Stimulated activated naive CD8-positive, alpha-beta T cell treated with anti-CD3 and anti-CD28 coated beads, Interleukin-15, amount 100 ng/mL, for 72 hours (primary cell): ENCODE data around the gene CBX8.

Experiments
- ATAC-seq: fragments of 150-1000 bp; cut with Tn5 transposase; 2 replicates; pipeline ENCODE4 v1.10.0; 2021; ENCODE audit warnings: mild to moderate bottlenecking, moderate library complexity
- DNase-seq, 2 donors: peaks; one replicate each; pipeline ENCODE4 v3.0.0; 2021 to 2022
- H3K27ac Mint-ChIP-seq, 2 donors: one replicate each; pipeline ENCODE4 v1.8.0; 2022; ENCODE audit warnings: mild to moderate bottlenecking in 2 of 2, mixed read lengths in 2 of 2, moderate library complexity in 2 of 2
- H3K27me3 Mint-ChIP-seq: one replicate; pipeline ENCODE4 v1.8.0; 2022; ENCODE audit warnings: mixed read lengths
- H3K4me1 Mint-ChIP-seq: one replicate; pipeline ENCODE4 v1.8.0; 2022; ENCODE audit warnings: mild to moderate bottlenecking, mixed read lengths
- H3K4me3 Mint-ChIP-seq, 2 donors: one replicate each; pipeline ENCODE4 v1.8.0; 2022; ENCODE audit warnings: mild to moderate bottlenecking in 2 of 2, mixed read lengths in 2 of 2, moderate library complexity in 1 of 2
- H3K9me3 Mint-ChIP-seq, 2 donors: one replicate each; pipeline ENCODE4 v1.8.0; 2022; ENCODE audit warnings: mixed read lengths in 2 of 2

Gene CBX8

DNA sequence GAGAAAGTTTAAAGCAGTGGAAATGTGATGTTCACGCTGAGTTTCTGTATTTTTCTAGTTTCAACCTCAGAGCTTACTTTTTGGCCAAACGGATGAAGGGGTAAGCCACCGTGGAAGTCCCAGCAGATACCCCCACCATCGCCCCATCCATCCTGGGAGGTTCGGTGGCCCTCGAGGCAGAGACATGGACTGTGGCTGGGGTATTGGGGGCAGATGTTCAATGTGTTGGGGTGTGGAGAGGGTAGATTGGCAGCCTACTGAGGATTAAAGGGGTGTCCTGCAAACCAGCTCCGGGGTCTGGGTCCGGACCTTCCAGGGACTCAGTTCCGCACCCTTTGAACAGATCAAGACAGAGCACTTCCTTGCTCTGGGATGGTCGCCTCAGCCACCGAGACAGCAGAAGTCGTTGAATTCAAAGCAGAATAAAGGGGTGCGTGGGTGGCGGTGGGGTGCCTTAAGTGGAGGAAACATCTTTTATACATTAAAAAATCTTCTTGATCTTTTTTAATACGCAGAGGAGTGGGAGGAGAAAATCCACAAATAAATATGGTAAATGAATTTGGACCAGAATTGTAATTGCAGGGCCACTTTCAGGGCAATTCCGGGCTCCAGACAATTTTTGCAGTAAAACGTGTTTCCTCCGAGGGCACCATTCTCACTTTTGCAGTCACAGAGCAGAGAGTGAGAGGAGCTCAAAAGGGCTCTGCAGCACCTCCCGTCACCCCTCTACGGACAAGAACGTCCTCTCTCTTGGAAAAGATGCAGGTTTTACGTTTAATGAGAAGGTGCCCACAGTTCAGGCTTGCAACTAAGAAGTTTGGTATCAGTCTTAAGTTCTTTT, 8.2 kb upstream of the CBX8 start:
- H3K27me3 Mint-ChIP-seq: peaks cover 89% of the 10 kb centered on the region
- peak in 1 of 2 donors; percentile 48 for DNase-seq
- H3K27ac Mint-ChIP-seq: peak overlapping the region; percentile 82 to 94
- H3K9me3 Mint-ChIP-seq: no peaks in the 10 kb centered on the region
- H3K4me3 Mint-ChIP-seq: peak overlapping the region; percentile 82 to 90
- H3K4me1 Mint-ChIP-seq: peaks cover 87% of the 10 kb centered on the region
- ATAC-seq: peak; percentile 34

DNA sequence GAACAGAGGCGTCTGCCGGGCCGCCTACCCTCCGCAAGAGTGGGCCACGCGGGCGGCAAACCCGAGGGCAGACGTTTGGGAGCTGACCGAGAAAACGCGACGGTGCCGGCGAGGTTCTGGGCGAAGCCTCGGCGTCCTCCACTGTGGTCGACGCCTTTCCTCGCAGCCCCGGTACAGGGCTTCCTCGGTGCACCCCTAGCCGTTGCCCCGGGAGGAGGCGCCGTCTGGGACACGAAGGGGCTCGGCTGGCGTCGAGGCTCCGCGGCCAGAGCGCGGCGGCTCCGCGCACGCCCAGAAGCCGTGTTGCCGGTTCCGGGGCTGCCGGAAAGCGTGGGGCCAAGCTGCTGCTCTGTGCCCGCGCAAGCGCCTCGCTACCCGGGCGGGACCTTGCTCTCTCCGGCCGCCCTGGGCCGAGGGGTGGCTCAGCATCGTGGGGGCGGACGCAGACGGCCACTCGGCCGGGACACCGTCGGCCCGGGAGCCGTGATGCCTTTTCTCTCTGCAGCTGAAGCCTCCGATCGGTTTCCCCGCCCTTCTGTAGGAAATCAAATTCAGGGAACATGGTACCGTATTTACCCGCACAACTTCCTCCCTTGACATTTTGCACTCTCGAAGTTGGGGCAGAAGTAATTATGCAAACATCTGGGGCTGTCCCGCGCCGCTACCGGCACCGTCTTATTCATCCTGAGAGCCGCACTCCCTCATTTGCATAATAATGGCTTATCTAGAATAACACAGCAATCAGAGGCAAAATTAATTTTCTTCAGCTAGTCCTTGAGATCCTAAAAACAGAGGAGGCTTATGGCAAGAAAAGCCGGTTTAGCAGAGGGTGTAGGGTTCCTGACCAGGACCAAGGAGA, 7.3 kb upstream of the CBX8 start:
- ATAC-seq (peak; percentile 86), DNase-seq (peak; percentile 88 to 89)
- peaks cover 87% of the 10 kb centered on the region for H3K4me1 Mint-ChIP-seq
- H3K4me3 Mint-ChIP-seq: peak overlapping the region; percentile 82 to 90
- peak overlapping the region; percentile 82 to 94 for H3K27ac Mint-ChIP-seq
- peaks cover 89% of the 10 kb centered on the region for H3K27me3 Mint-ChIP-seq
- H3K9me3 Mint-ChIP-seq: no peaks in the 10 kb centered on the region

DNA sequence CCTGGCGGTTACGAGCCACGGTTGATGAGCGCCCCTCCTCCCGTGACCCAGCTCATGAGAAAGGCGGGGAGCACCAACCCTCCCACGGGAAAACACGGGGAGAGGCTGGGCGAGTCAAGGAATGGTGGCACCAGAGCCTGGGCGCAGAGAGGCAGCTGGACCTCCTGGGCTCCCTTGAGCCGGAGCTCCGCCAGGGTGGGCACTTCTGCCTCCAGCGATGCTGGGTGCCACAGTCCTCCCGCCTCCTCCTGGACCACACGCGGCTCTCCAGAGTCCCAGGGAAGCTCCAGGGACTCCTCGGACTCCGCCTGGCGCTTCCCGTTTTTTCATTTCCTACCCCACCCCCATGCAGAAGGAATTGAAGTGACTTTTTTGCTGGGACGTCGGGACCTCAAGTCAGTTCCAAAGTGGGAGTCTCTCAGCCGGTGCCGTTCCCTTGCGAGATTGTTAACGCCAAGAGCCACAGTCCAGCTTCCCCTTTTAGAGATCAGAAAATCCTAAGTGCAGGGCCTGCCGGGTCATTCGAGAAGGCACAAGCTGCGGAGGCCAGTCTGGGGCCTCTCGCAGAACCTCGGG, 6.6 kb upstream of the CBX8 start:
- Mint-ChIP-seq H3K27ac (peak overlapping the region in 1 of 2 donors; percentile 54), H3K4me1 (peaks cover 87% of the 10 kb centered on the region), H3K27me3 (peaks cover 89% of the 10 kb centered on the region), H3K4me3 (peak overlapping the region; percentile 52 to 90), H3K9me3 (no peaks in the 10 kb centered on the region)
- DNase-seq (no peak), ATAC-seq (no peak)

DNA sequence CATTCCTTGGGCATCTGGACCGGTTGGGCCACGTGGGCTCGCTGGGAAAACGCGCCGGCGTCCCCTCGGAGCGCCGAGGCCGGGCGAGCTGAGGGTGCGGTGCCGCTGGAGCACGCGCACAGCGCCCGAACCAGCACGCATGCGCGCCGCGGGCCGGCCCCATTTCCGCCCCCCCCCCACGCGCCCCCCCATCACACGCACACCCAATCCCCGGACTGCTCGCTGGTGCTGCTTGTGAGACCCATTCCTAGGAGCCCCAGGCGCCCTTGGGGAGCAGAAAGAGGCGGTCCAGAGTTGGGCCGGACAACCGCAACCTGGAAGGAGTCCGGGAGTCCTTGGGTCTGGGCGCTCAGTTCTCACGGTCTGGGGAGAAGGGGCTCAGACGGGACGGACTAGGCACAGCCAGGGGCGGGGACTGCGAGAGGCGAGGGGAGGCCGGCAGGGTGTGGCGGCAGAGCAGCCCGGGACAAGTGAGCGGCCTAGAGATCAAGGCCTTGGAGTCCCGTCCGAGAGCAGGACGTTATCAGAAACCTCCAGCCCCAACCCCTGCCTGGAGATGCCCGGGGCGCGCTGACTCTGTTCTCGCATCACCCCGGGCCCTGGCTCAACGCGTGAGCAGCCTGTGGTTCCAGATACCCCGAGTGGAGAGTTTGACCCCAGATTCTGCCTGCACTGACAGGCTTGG, 6.0 kb upstream of the CBX8 start:
- Mint-ChIP-seq H3K27me3 (peaks cover 88% of the 10 kb centered on the region), H3K27ac (no peak overlapping the region), H3K9me3 (no peaks in the 10 kb centered on the region), H3K4me3 (peak overlapping the region; percentile 15 to 50), H3K4me1 (peaks cover 87% of the 10 kb centered on the region)
- DNase-seq (peak in 1 of 2 donors; percentile 41), ATAC-seq (no peak)

DNA sequence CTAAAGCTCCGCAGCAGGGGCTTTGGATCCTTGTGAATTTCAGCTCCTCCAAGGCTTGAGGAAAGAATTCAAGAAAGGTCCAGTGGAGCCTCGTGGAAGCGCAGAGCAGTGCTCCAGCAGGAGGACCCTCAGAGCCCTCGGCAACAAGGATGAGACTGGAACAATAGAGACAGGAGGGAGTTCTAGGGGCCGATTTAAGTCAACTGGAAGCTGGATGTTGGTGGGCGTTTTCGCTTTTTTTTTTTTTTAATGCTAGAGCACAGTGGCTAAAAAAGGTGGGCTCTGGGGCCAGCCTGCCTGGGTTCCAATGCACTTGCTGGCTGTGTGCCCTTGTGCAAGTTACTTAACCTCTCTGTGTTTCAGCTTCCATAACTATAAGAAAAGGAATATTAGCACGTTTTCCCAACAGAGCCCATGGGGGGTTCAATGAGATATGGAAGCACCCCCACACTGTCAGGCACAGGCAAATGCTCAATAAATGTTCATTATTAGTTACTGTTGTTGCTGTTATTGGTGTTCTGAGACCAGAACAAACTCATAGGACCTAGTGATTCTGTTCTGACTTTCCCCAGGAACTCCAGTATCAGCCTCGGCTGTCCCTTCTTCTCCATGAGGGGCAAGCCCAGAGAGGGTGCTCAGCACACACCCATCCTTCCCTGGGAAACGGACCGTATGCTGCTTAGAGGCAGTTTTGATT, 5.3 kb upstream of the CBX8 start:
- Mint-ChIP-seq H3K27me3 (peaks cover 81% of the 10 kb centered on the region), H3K9me3 (no peaks in the 10 kb centered on the region), H3K4me3 (peak overlapping the region in 1 of 2 donors; percentile 25), H3K27ac (no peak overlapping the region), H3K4me1 (peaks cover 84% of the 10 kb centered on the region)
- DNase-seq (no peak), ATAC-seq (no peak)

DNA sequence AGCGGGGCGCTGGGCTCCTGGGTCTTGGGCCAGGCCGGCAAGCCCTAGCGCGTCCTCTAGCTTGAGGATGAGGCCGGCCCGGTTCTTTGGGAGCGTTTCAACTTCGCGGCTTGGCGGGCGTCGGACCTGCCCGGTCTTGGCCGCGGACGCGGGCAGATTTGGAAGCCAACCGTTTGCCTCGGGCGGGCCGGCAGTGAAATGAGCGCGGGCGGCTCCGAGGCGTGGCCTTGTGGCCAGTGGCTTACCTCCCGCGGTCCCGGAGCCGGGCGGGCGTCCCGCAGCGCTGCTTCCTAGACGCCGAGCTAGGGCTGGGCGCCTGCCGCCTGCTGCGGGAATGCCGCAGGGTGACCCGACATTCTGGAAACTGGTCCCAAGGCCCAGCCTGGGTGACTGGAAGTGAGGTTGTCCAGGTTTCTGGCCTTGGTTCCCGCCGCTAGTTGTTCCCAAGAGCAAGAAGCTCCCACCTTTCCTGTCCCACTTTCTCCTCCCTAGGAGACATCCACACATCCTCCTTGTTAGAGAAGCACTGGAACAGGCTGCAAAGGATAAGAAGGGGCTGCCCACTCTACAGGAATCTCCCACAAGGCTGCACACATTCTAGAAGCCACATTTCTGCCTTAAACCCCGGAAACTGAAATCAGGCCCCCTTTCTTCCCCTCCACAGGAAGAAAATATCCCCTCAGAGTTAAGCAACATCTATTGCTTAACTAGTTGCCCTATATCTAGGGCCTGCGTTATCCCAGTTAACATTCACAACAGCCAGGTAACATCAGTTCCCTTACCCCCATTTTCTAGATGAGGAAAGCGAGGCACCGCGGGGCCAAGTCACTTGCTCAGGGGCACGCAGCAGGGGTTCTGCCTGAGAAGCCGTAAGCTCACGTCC, 4.5 kb upstream of the CBX8 start:
- DNase-seq: no peak
- H3K4me3 Mint-ChIP-seq: peak overlapping the region; percentile 78 to 80
- H3K27ac Mint-ChIP-seq: peak overlapping the region in 1 of 2 donors; percentile 42
- no peaks in the 10 kb centered on the region for H3K9me3 Mint-ChIP-seq
- ATAC-seq: no peak
- peaks cover 77% of the 10 kb centered on the region for H3K4me1 Mint-ChIP-seq
- H3K27me3 Mint-ChIP-seq: peaks cover 73% of the 10 kb centered on the region

DNA sequence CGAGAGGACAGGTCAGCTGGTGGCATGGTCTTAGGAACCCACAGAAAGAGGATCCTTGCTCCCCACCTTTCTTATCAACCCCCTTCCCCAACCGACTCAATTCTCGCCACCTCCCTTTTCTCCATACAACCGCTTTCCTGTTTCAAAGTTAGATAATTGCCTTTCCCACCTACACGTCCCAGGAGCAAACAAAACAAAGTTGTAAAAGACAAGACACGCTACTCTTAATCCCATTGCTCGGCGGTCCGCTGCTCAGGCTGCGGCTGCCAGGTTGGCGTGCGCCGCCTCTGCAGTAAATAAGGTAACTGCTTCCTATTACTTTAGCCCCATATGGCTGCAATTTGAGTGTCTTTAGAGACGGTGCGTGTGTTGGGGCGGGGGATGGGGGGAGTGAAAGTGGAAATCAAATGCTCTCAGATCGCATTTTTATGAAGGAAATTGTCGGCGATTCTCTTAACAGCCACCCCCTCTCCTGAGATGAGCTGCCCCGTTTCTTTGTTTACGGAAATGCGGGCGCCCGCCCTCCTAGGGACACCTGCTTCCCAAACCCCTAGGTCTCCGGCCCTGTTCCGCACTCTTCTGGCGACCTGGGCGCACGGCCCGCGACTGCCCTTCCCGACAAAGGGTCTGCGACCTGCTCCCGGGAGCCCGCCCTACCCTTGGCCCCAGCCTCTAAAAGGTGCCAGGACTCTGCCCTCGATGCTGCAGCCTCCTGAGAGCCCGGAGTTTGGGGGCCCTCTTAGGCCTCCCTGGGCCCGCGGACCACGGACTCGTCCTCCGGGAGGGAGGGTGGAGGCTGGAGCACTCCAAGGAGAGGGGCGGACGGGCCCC, 3.7 kb upstream of the CBX8 start:
- peaks cover 64% of the 10 kb centered on the region for H3K27me3 Mint-ChIP-seq
- ATAC-seq: peak; percentile 38

DNA sequence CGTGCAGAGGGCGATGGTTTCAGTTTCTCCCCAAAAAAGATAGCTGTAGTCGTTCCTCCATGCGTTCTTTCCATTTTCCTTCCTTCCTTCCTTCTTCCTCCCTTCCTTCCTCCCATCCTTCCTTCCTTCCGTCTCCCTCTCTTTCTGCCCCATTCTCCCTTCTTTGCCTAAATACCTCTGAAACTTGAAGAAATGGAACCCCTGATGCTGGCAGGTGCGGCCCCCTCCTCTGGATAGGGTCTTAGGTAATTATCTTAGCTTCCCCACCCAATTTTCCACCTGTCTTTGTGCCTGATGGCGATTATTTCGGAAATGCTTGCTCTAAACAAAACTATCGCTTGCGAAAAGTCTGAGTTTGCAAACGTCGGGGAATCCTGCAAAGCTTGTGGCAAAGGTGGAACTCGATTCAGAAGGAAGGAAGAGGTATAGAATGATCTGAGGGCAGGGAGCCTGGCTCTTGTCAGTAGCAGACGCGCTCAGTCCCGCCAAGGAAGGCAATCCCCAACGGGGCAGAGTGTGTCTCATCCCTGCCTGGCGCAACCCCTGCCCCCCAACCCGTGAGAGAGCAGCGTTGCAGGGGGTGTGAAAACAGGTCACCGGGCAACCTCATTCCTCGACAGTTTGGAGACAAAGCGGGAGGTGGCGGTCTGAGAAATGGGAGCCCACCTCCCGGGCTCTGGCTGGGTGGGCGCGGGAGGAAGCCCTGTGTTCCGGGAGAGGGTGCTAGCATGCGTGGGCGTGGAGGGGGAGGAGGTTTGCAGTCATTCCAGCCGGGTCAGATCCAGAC, 2.9 kb upstream of the CBX8 start:
- Mint-ChIP-seq H3K9me3 (no peaks in the 10 kb centered on the region), H3K4me1 (peaks cover 70% of the 10 kb centered on the region), H3K27me3 (peaks cover 58% of the 10 kb centered on the region), H3K4me3 (peak overlapping the region; percentile 78 to 80), H3K27ac (peak overlapping the region in 1 of 2 donors; percentile 48)
- ATAC-seq: no peak
- peak in 1 of 2 donors; percentile 34 for DNase-seq

More for the DNA sequence above, 3.7 kb upstream of the CBX8 start:
- peak; percentile 71 to 80 for DNase-seq
- Mint-ChIP-seq H3K9me3 (no peaks in the 10 kb centered on the region), H3K4me3 (peak overlapping the region; percentile 78 to 80), H3K27ac (no peak overlapping the region), H3K4me1 (peaks cover 77% of the 10 kb centered on the region)

DNA sequence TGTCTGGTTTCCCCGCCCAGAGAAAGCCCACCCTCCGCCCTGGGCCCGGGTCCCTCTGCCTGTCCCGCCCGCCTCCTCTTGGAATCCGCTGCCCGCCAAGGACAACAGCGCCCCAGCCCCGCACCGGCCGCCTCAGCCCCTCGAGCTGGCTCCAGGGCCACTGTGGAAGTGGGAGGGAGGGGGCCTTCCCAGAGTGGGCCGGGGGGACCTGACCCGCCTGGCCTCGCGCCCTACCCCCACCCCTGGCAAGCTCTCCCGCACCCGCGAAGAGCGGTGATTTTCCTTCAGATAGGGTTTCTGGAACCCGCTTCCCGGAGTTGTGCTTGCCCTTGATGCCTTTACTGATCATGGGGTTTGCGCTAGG, 2.3 kb upstream of the CBX8 start:
- H3K27me3 Mint-ChIP-seq: peaks cover 58% of the 10 kb centered on the region
- H3K4me3 Mint-ChIP-seq: peak overlapping the region; percentile 78 to 82
- no peaks in the 10 kb centered on the region for H3K9me3 Mint-ChIP-seq
- DNase-seq (no peak), ATAC-seq (no peak)
- peaks cover 65% of the 10 kb centered on the region for H3K4me1 Mint-ChIP-seq
- no peak overlapping the region for H3K27ac Mint-ChIP-seq

DNA sequence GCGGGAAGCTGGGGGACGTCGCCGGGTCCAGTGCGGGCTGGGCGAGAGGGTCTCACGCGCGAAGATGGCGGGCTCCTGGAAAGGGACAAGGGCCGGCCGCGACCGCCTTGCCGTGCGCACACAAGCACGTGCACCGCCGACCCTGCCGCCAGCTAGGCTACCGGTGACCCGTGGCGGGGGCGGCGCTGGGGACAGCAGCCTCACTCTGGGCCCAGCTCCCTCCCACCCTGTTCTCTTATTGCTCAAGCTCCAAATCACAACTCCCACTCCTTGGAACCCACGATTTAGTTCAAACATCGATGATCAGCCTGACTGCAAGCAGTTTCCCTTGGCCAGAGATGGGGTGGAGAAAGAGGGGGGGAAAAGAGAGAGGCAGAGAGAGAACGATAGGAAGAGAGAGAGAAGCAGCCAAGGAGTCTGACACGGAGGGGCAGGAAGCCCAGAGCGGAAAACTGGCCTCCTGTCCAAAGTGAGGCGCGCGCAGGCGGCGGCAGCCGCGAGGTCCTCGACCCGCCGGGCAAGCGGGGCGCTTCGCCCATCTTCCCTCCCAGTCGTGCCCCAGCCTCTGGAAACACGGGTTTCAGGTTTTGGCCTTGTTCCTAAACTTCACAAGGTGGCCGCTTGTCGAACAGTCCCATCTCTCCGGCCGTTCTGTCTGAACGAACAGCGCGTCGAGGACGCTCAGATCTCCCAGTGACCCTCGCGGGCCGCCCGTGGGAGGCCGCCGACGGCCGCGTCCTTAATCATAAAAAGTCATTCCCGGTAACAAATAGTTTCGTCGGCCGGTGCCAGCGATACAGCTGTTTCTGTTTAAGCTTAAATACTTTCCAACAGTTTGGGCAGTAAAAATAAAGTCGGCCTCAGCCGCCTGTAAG, 1.7 kb upstream of the CBX8 start:
- H3K4me3 Mint-ChIP-seq: peak overlapping the region; percentile 68 to 82
- H3K27ac Mint-ChIP-seq: no peak overlapping the region
- ATAC-seq (no peak), DNase-seq (peak in 1 of 2 donors; percentile 29)
- H3K27me3 Mint-ChIP-seq: peaks cover 58% of the 10 kb centered on the region
- peaks cover 61% of the 10 kb centered on the region for H3K4me1 Mint-ChIP-seq
- H3K9me3 Mint-ChIP-seq: no peaks in the 10 kb centered on the region

DNA sequence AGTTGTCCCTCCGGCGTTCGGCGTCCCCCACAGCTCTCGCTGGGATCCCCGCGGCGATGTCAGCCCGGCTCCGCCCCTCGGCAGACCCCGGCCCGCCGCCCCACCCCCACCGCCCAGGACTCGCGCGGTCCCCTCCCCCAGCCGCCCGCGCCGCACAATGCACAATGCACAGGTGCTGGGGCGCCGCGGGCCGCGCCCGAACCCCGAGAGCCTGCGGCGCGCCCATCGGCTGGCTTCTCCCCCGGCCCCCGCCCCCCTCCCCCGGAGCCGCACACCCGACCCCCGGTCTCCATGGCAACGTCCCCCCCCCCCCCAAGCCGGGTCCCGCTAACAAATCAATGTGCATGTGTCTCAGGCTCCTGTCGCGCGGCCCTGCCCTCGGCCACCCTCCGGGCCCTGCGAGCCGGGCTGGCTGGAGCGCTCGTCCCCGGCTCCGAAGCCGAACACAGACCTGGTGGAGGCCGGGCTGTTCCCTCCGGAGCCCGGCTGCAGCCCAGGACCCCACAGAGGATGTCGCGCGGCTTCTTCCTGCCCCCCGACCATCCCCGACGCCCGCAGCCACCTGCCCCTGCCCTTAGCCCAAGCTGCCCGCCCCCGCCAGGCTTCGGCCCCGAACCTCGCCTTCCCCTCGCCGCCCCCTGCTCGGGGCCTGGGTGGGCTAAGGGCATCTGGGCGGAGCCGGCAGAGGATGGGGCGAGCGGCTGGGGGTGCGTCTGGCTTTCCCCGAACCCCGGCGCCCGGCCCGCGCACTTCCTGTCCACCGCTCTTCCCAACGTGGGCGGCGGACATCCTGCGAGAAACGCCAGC, 818 bp upstream of the CBX8 start:
- Mint-ChIP-seq H3K27ac (no peak overlapping the region), H3K4me3 (peak overlapping the region; percentile 37 to 68), H3K4me1 (peaks cover 54% of the 10 kb centered on the region), H3K27me3 (peaks cover 54% of the 10 kb centered on the region), H3K9me3 (no peaks in the 10 kb centered on the region)
- DNase-seq (peak in 1 of 2 donors; percentile 34), ATAC-seq (peak; percentile 35)
